ENCODE data around the gene METTL6. TPM values are rescaled to one million over a fixed set of nuclear protein-coding genes. Genes with fewer than 3 reads are reported as not detected.
"Not testable (repeated sequence)": the region's sequence is repeated elsewhere in the genome, so short reads cannot be mapped to it uniquely, and the experiment has no call there.

Gene METTL6
- total and polyA plus RNA-seq, 3 experiments from 2014 or later = 15.4 to 24.4 (median 23.2) TPM

DNA sequence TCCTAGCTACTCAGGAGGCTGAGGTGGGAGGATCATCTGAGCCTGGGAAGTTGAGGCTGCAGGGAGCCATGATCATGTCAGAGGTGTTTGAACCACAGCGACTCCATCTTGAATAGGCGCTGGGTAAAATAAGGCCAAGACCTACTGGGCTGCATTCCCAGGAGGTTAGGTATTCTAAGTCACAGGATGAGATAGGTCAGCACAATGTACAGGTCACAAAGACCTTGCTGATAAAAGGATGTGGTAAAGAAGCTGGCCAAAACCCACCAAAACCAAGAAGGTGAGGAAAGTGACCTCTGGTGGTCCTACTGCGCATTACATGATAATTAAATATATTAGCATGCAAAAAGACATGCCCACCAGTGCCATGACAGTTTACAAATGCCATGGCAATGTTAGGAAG lies 28.6 kb downstream of the METTL6 start:
- POLR2A ChIA-PET; H3K27me3 Mint-ChIP-seq; H3K27ac ChIP-seq (ENCODE audit: low read depth, low read length); H3K36me3 ChIP-seq (ENCODE audit: insufficient read depth, low read length); H3K27me3 ChIP-seq (ENCODE audit: insufficient read depth, low read length, poor library complexity, severe bottlenecking); H3K36me3 Mint-ChIP-seq; H3K4me3 ChIP-seq (ENCODE audit: low read length); H3K9me3 Mint-ChIP-seq; H3K9me3 ChIP-seq (ENCODE audit: low read length); H3K27ac Mint-ChIP-seq: not testable (repeated sequence)
- CTCF ChIA-PET = interaction anchor here (0.9 to 4.9 kb wide), 6 partner anchors 10 to 198 kb away, joined by 3 to 30 read pairs (median 4); partner anchors contain the start of gene CAPN7
- peak overlapping the region in 1 of 7 donors; percentile 59 for H3K4me3 Mint-ChIP-seq
- DNase-seq = peak in 1 of 5 donors; percentile 20
- H3K4me1 Mint-ChIP-seq = peaks cover 27 to 35% (median 31%) of the 10 kb centered on the region in 3 donors
- peaks cover 15% of the 10 kb centered on the region for H3K4me1 ChIP-seq (ENCODE audit: insufficient read depth, low read length)

DNA sequence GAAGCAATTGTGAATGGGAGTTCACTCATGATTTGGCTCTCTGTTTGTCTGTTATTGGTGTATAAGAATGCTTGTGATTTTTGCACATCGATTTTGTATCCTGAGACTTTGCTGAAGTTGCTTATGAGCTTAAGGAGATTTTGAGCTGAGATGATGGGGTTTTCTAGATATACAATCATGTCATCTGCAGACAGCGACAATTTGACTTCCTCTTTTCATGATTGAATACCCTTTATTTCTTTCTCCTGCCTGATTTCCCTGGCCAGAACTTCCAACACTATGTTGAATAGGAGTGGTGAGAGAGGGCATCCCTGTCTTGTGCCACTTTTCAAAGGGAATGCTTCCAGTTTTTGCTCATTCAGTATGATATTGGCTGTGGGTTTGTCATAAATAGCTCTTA lies 34.1 kb downstream of the METTL6 start:
- H3K9me3 Mint-ChIP-seq; DNase-seq; H3K9me3 ChIP-seq (ENCODE audit: low read length); H3K36me3 Mint-ChIP-seq; H3K4me1 ChIP-seq (ENCODE audit: insufficient read depth, low read length); H3K27me3 ChIP-seq (ENCODE audit: insufficient read depth, low read length, poor library complexity, severe bottlenecking); H3K4me1 Mint-ChIP-seq; H3K4me3 ChIP-seq (ENCODE audit: low read length); H3K27ac ChIP-seq (ENCODE audit: low read depth, low read length); POLR2A ChIA-PET; H3K27me3 Mint-ChIP-seq; H3K36me3 ChIP-seq (ENCODE audit: insufficient read depth, low read length); H3K27ac Mint-ChIP-seq; CTCF ChIA-PET; H3K4me3 Mint-ChIP-seq: not testable (repeated sequence)

DNA sequence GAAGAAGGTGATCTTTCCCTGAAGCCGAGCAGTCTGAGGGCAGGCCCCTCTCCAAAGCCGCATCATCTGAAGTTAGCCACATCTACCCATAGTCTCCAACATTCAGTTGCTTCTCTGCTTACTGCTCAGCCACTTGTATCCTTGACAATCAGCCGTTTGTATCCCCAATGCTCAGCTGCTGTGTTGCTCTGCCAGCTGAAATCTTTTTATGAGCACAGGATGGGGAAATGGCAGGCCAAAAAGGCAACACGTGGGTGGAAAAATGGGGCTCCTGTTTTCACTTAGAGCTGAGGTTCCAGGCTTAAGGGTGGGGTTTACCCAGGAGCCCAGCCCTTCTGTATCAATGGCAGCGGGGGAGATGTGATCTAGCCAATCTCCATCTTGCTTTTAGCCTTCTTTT lies 36.3 kb downstream of the METTL6 start:
- Mint-ChIP-seq H3K9me3 (peaks cover 0 to 4% (median 0%) of the 10 kb centered on the region in 5 donors), H3K4me1 (peaks cover 0 to 3% (median under 1%) of the 10 kb centered on the region in 3 donors), H3K4me3 (no peak overlapping the region), H3K36me3 (no peaks in the 10 kb centered on the region), H3K27ac (no peak overlapping the region), H3K27me3 (no peaks in the 10 kb centered on the region)
- Histone ChIP-seq H3K36me3 (ENCODE audit: insufficient read depth, low read length) (no peaks in the 10 kb centered on the region), H3K4me1 (ENCODE audit: insufficient read depth, low read length) (no peaks in the 10 kb centered on the region), H3K4me3 (ENCODE audit: low read length) (no peak overlapping the region), H3K27me3 (ENCODE audit: insufficient read depth, low read length, poor library complexity, severe bottlenecking) (no peaks in the 10 kb centered on the region), H3K27ac (ENCODE audit: low read depth, low read length) (no peak overlapping the region), H3K9me3 (ENCODE audit: low read length) (no peaks in the 10 kb centered on the region)
- DNase-seq = no peak
- ChIA-PET POLR2A (no interaction called here), CTCF (no interaction called here)

DNA sequence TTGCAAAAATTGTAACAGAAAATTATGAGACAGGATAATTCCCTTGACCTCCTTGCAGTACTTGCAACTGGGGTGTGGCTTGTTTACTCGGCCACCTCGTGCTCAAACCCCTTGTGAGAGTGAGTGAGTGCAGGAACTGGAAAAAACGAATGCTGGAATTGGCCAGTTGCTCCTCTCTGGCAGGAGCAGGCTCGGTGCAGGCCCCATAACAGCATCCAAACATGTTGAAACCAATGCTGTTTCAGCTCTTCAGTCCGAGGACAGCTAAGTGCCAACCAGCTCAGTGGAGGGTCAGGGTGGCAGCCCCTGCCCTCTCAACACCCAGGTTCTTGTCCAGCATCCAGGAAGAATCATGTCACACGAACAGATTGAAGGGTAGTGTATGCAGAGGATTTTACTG lies 36.9 kb downstream of the METTL6 start:
- no peak for DNase-seq
- no peaks in the 10 kb centered on the region for H3K9me3 ChIP-seq (ENCODE audit: low read length)
- no peaks in the 10 kb centered on the region for H3K4me1 ChIP-seq (ENCODE audit: insufficient read depth, low read length)
- no peak overlapping the region for H3K27ac Mint-ChIP-seq
- peaks cover 0 to 6% (median 0%) of the 10 kb centered on the region in 5 donors for H3K9me3 Mint-ChIP-seq
- H3K27ac ChIP-seq (ENCODE audit: low read depth, low read length) = no peak overlapping the region
- ChIA-PET POLR2A (no interaction called here), CTCF (interaction anchor here (1.0 to 1.1 kb wide), 2 partner anchors 54 to 188 kb away, joined by 3 read pairs; no protein-coding TSS in a partner anchor)
- H3K4me1 Mint-ChIP-seq = peaks cover 0 to 5% (median 4%) of the 10 kb centered on the region in 3 donors
- no peaks in the 10 kb centered on the region for H3K27me3 Mint-ChIP-seq
- H3K36me3 Mint-ChIP-seq = no peaks in the 10 kb centered on the region
- H3K4me3 Mint-ChIP-seq = no peak overlapping the region
- H3K36me3 ChIP-seq (ENCODE audit: insufficient read depth, low read length) = no peaks in the 10 kb centered on the region
- no peaks in the 10 kb centered on the region for H3K27me3 ChIP-seq (ENCODE audit: insufficient read depth, low read length, poor library complexity, severe bottlenecking)
- no peak overlapping the region for H3K4me3 ChIP-seq (ENCODE audit: low read length)

DNA sequence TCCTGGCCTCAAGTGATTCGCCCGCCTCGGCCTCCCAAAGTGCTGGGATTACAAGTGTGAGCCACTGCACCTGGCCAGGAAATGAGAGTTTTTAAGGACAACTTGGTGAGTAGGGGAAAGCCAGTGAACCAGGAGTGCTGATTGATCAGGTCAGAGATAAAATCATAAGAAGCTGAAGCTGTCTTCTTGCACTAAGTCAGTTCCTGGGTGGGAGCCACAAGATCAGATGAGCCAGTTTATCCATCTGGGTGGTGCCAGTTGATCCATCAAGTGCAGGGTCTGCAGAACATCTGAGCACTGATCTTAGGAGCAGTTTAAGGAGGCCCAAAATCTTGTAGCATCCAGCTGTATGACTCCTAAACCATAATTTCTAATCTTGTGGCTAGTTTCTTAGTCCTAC lies 39.0 kb downstream of the METTL6 start:
- H3K27me3 Mint-ChIP-seq; H3K9me3 ChIP-seq (ENCODE audit: low read length); H3K4me1 ChIP-seq (ENCODE audit: insufficient read depth, low read length); POLR2A ChIA-PET; H3K27ac ChIP-seq (ENCODE audit: low read depth, low read length); H3K27ac Mint-ChIP-seq; H3K4me3 ChIP-seq (ENCODE audit: low read length); H3K36me3 ChIP-seq (ENCODE audit: insufficient read depth, low read length); H3K4me3 Mint-ChIP-seq; H3K36me3 Mint-ChIP-seq; H3K4me1 Mint-ChIP-seq; H3K9me3 Mint-ChIP-seq; H3K27me3 ChIP-seq (ENCODE audit: insufficient read depth, low read length, poor library complexity, severe bottlenecking); DNase-seq: not testable (repeated sequence)
- CTCF ChIA-PET = interaction anchor here (1.2 to 1.5 kb wide), 3 partner anchors 8 to 121 kb away, joined by 3 to 6 read pairs (median 3); no protein-coding TSS in a partner anchor

DNA sequence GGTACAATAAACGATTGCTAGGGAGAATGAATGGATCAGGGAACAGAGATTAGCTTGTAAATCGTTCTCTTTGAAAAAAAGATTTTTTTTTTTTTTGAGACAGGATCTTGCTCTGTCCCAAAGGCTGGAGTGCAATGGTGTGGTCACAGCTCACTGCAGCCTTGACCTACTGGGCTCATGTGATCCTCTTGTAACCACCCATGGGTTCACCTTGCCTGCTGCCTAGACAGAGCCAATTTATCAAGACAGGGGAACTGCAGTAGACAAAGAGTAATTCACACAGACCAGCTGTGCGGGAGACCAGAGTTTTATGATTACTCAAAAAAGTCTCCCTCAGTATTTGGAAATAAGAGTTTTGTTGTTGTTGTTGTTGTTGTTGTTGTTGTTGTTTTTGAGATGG lies 39.6 kb downstream of the METTL6 start:
- Histone ChIP-seq H3K4me3 (ENCODE audit: low read length) (no peak overlapping the region), H3K27me3 (ENCODE audit: insufficient read depth, low read length, poor library complexity, severe bottlenecking) (no peaks in the 10 kb centered on the region), H3K4me1 (ENCODE audit: insufficient read depth, low read length) (no peaks in the 10 kb centered on the region), H3K36me3 (ENCODE audit: insufficient read depth, low read length) (no peaks in the 10 kb centered on the region), H3K9me3 (ENCODE audit: low read length) (no peaks in the 10 kb centered on the region), H3K27ac (ENCODE audit: low read depth, low read length) (no peak overlapping the region)
- ChIA-PET CTCF (interaction anchor here (0.9 to 1.5 kb wide), 5 partner anchors 8 to 185 kb away, joined by 3 to 6 read pairs (median 3); no protein-coding TSS in a partner anchor), POLR2A (interaction anchor here (0.6 kb wide), 1 partner anchor 18 kb away, joined by 3 read pairs; no protein-coding TSS in a partner anchor)
- peaks cover 0 to 6% (median 0%) of the 10 kb centered on the region in 5 donors for H3K9me3 Mint-ChIP-seq
- H3K4me3 Mint-ChIP-seq = no peak overlapping the region
- no peak for DNase-seq
- no peak overlapping the region for H3K27ac Mint-ChIP-seq
- H3K4me1 Mint-ChIP-seq = peaks cover 0 to 5% (median 4%) of the 10 kb centered on the region in 3 donors
- no peaks in the 10 kb centered on the region for H3K36me3 Mint-ChIP-seq
- no peaks in the 10 kb centered on the region for H3K27me3 Mint-ChIP-seq

DNA sequence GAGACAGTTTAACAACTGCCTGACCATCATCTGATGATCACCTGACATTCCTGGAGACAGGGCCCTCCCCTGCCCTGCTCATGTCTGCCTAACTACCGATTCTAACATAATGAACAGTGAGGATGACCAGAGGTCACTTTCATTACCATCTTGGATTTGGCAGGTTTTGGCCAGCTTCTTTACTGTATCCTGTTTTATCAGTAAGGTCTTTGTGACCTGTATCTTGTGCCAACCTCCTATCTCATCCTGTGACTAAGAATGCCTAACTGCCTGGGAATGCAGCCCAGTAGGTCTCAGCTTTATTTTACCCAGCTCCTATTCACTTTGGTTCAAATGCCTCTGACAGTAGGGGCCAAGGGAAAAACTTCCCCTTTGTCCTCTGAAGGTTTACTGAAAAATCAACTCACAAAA lies 40.2 kb downstream of the METTL6 start:
- Mint-ChIP-seq H3K27me3 (no peaks in the 10 kb centered on the region), H3K4me3 (no peak overlapping the region), H3K4me1 (peaks cover 0 to 5% (median 4%) of the 10 kb centered on the region in 3 donors), H3K9me3 (peaks cover 0 to 6% (median 0%) of the 10 kb centered on the region in 5 donors), H3K27ac (no peak overlapping the region), H3K36me3 (no peaks in the 10 kb centered on the region)
- Histone ChIP-seq H3K4me1 (ENCODE audit: insufficient read depth, low read length) (no peaks in the 10 kb centered on the region), H3K27ac (ENCODE audit: low read depth, low read length) (no peak overlapping the region), H3K27me3 (ENCODE audit: insufficient read depth, low read length, poor library complexity, severe bottlenecking) (no peaks in the 10 kb centered on the region), H3K9me3 (ENCODE audit: low read length) (no peaks in the 10 kb centered on the region), H3K36me3 (ENCODE audit: insufficient read depth, low read length) (no peaks in the 10 kb centered on the region), H3K4me3 (ENCODE audit: low read length) (no peak overlapping the region)
- ChIA-PET CTCF (interaction anchor here (0.9 to 1.5 kb wide), 3 partner anchors 19 to 185 kb away, joined by 3 to 6 read pairs (median 6); no protein-coding TSS in a partner anchor), POLR2A (interaction anchor here (0.6 kb wide), 1 partner anchor 17 kb away, joined by 3 read pairs; no protein-coding TSS in a partner anchor)
- DNase-seq = no peak

DNA sequence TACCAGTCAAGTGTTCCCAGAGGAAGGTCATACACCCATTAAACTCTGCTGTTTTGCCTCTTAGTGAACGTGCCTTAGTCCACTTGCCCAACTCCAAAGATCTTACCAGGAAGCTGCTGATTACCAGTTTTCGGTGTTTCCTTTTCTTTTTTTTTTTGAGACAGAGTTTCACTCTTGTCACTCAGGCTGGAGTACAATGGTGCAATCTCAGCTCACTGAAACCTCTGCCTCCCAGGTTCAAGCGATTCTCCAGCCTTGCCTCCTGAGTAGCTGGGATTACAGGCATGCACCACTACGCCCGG lies 40.7 kb downstream of the METTL6 start:
- DNase-seq; H3K27ac Mint-ChIP-seq; H3K36me3 ChIP-seq (ENCODE audit: insufficient read depth, low read length); H3K4me3 ChIP-seq (ENCODE audit: low read length); H3K4me1 ChIP-seq (ENCODE audit: insufficient read depth, low read length); H3K9me3 ChIP-seq (ENCODE audit: low read length); H3K27me3 ChIP-seq (ENCODE audit: insufficient read depth, low read length, poor library complexity, severe bottlenecking); H3K4me1 Mint-ChIP-seq; H3K4me3 Mint-ChIP-seq; H3K27me3 Mint-ChIP-seq; H3K36me3 Mint-ChIP-seq; H3K9me3 Mint-ChIP-seq; POLR2A ChIA-PET; H3K27ac ChIP-seq (ENCODE audit: low read depth, low read length): not testable (repeated sequence)
- CTCF ChIA-PET = interaction anchor here (1.4 to 1.5 kb wide), 2 partner anchors 119 to 184 kb away, joined by 6 read pairs; no protein-coding TSS in a partner anchor

Measured in CD8-positive, alpha-beta memory T cell (primary cell).